ENCODE results near the gene PIK3CD. TPM values are rescaled to one million over a fixed set of nuclear protein-coding genes. Genes with fewer than 3 reads are reported as not detected.

PIK3CD gene
- total RNA-seq, 1 experiment from 2014 or later: 4.5 TPM

- no TSS peak for BruUV-seq (replicated peaks)
- no peak for DNase-seq
- CTCF ChIA-PET: no interaction called here
These were observed 18.0 kb upstream of the PIK3CD start for GRCh38 chr1:9633493-9633892.

GRCh38 chr1:9634582-9634981 lies 16.9 kb upstream of the PIK3CD start:
- no peaks in the 10 kb centered on the region for H3K9me3 ChIP-seq (ENCODE audit: low read length)
- no peaks in the 10 kb centered on the region for H4K20me1 ChIP-seq (ENCODE audit: low read length)
- ChIA-PET POLR2A (ENCODE audit: unreplicated experiment) (no interaction called here), CTCF (no interaction called here)
- no TSS peak for BruUV-seq (replicated peaks)
- intact Hi-C loops (cut with micrococcal nuclease): no loop called here
- H3K9me2 ChIP-seq (replicated peaks; ENCODE audit: low read length): no peaks in the 10 kb centered on the region
- no peak for TF ChIP-seq CTCF (conservative IDR thresholded peaks at IDR 0.05; ENCODE audit: low read depth, low read length)
- TF ChIP-seq EZH2phosphoT487 (IDR thresholded peaks at IDR 0.05; ENCODE audit: borderline replicate concordance, low read length): no peak
- TF ChIP-seq EZH2 (IDR thresholded peaks at IDR 0.05; ENCODE audit: low read length, unreplicated experiment): no peak
- no peaks in the 10 kb centered on the region for H3K36me3 ChIP-seq (ENCODE audit: low read depth, low read length)
- H3K9ac ChIP-seq (ENCODE audit: low read length): no peak overlapping the region
- H3K4me3 ChIP-seq (ENCODE audit: low read length): no peak overlapping the region
- ATAC-seq: no peak
- H3K27ac ChIP-seq (ENCODE audit: low read length): no peak overlapping the region
- H3K4me1 ChIP-seq (ENCODE audit: insufficient read depth, low read length): no peaks in the 10 kb centered on the region
- H3F3A ChIP-seq (ENCODE audit: low read length, unreplicated experiment): no peaks in the 10 kb centered on the region
- no peak overlapping the region for H2AFZ ChIP-seq (ENCODE audit: low read length)
- H3K79me2 ChIP-seq (ENCODE audit: low read length): no peaks in the 10 kb centered on the region
- H3K4me2 ChIP-seq (ENCODE audit: low read length): no peak overlapping the region
- no peak for DNase-seq
- H3K27me3 ChIP-seq (ENCODE audit: low read length): no peaks in the 10 kb centered on the region

More at GRCh38 chr1:9633493-9633892, 18.0 kb upstream of the PIK3CD start:
- Histone ChIP-seq H2AFZ (ENCODE audit: low read length) (no peak overlapping the region), H4K20me1 (ENCODE audit: low read length) (no peaks in the 10 kb centered on the region), H3K27me3 (ENCODE audit: low read length) (no peaks in the 10 kb centered on the region), H3K4me2 (ENCODE audit: low read length) (no peak overlapping the region), H3K79me2 (ENCODE audit: low read length) (no peaks in the 10 kb centered on the region), H3K9ac (ENCODE audit: low read length) (no peak overlapping the region), H3K9me3 (ENCODE audit: low read length) (no peaks in the 10 kb centered on the region), H3K4me1 (ENCODE audit: insufficient read depth, low read length) (no peaks in the 10 kb centered on the region), H3K36me3 (ENCODE audit: low read depth, low read length) (no peaks in the 10 kb centered on the region), H3K9me2 (replicated peaks; ENCODE audit: low read length) (no peaks in the 10 kb centered on the region), H3K27ac (ENCODE audit: low read length) (no peak overlapping the region), H3F3A (ENCODE audit: low read length, unreplicated experiment) (no peaks in the 10 kb centered on the region), H3K4me3 (ENCODE audit: low read length) (no peak overlapping the region)
- TF ChIP-seq CTCF (conservative IDR thresholded peaks at IDR 0.05; ENCODE audit: low read depth, low read length) (no peak), EZH2 (IDR thresholded peaks at IDR 0.05; ENCODE audit: low read length, unreplicated experiment) (no peak), EZH2phosphoT487 (IDR thresholded peaks at IDR 0.05; ENCODE audit: borderline replicate concordance, low read length) (no peak)
- intact Hi-C loops (cut with micrococcal nuclease): no loop called here
- POLR2A ChIA-PET (ENCODE audit: unreplicated experiment): no interaction called here
- ATAC-seq: no peak

- CTCF ChIA-PET: no interaction called here
- no peaks in the 10 kb centered on the region for H3K36me3 ChIP-seq (ENCODE audit: low read depth, low read length)
- no peaks in the 10 kb centered on the region for H4K20me1 ChIP-seq (ENCODE audit: low read length)
- H3K9me2 ChIP-seq (replicated peaks; ENCODE audit: low read length): no peaks in the 10 kb centered on the region
- H3K27ac ChIP-seq (ENCODE audit: low read length): no peak overlapping the region
- H3K9me3 ChIP-seq (ENCODE audit: low read length): no peaks in the 10 kb centered on the region
- DNase-seq (no peak), ATAC-seq (no peak)
- H3K9ac ChIP-seq (ENCODE audit: low read length): no peak overlapping the region
- no peak for TF ChIP-seq EZH2 (IDR thresholded peaks at IDR 0.05; ENCODE audit: low read length, unreplicated experiment)
- no peak for TF ChIP-seq EZH2phosphoT487 (IDR thresholded peaks at IDR 0.05; ENCODE audit: borderline replicate concordance, low read length)
- no peak for TF ChIP-seq CTCF (conservative IDR thresholded peaks at IDR 0.05; ENCODE audit: low read depth, low read length)
- H3K4me1 ChIP-seq (ENCODE audit: insufficient read depth, low read length): no peaks in the 10 kb centered on the region
- no peaks in the 10 kb centered on the region for H3K27me3 ChIP-seq (ENCODE audit: low read length)
- H3K4me2 ChIP-seq (ENCODE audit: low read length): no peak overlapping the region
- H2AFZ ChIP-seq (ENCODE audit: low read length): no peak overlapping the region
- no peaks in the 10 kb centered on the region for H3K79me2 ChIP-seq (ENCODE audit: low read length)
- intact Hi-C loops (cut with micrococcal nuclease): no loop called here
- no peak overlapping the region for H3K4me3 ChIP-seq (ENCODE audit: low read length)
- POLR2A ChIA-PET (ENCODE audit: unreplicated experiment): no interaction called here
- no peaks in the 10 kb centered on the region for H3F3A ChIP-seq (ENCODE audit: low read length, unreplicated experiment)
- no TSS peak for BruUV-seq (replicated peaks)
These were observed 12.3 kb upstream of the PIK3CD start for GRCh38 chr1:9639227-9639626.
